Naive thymus-derived CD4-positive, alpha-beta T cell (primary cell): ENCODE data around the gene CPLANE2. TPM values are rescaled to one million over a fixed set of nuclear protein-coding genes. Genes with fewer than 3 reads are reported as not detected.

Experiments
- ATAC-seq: fragments of 150-1000 bp; cut with Tn5 transposase; 2 replicates; pipeline ENCODE4 v1.10.0; 2021; ENCODE audit warnings: mild to moderate bottlenecking, moderate library complexity
- CTCF ChIA-PET: fragments of 350-600 bp; sonication (Branson Sonifier 250); formaldehyde crosslinking; loops from one replicate; lab custom pipeline; 2021; ENCODE audit warnings: antibody characterized with exemption; lab: Charles Lee
- POLR2A ChIA-PET: fragments of 350-600 bp; sonication (Branson Sonifier 250); formaldehyde crosslinking; loops from one replicate; lab custom pipeline; 2021; ENCODE audit warnings: antibody characterized with exemption, inconsistent platforms; lab: Charles Lee
- DNase-seq, 9 donors: peaks; one replicate each; pipeline versions ENCODE4 v3.0.0 to v3.0.0-alpha.2; 2020 to 2022; ENCODE audit warnings: mixed read lengths in 1 of 9
- H3K27ac ChIP-seq: one replicate; pipeline ENCODE4 v1.7.0; 2013; ENCODE audit warnings: mild to moderate bottlenecking, low read depth, low read length, moderate library complexity
- H3K27me3 ChIP-seq, 2 donors: one replicate each; pipeline ENCODE4 v1.7.0; 2013; ENCODE audit warnings: low read length in 2 of 2, mild to moderate bottlenecking in 2 of 2, moderate library complexity in 2 of 2; ENCODE audit not compliant: control insufficient read depth in 2 of 2, insufficient read depth in 2 of 2
- H3K36me3 ChIP-seq, 3 experiments: 1 replicate in 2 of 3; 2 replicates in 1 of 3; pipeline ENCODE4 v1.7.0; 2013; ENCODE audit warnings: low read length in 3 of 3, mild to moderate bottlenecking in 3 of 3, moderate library complexity in 1 of 3; ENCODE audit not compliant: insufficient read depth in 3 of 3, control insufficient read depth in 2 of 3
- H3K4me1 ChIP-seq, 2 donors: one replicate each; pipeline ENCODE4 v1.7.0; 2013; ENCODE audit warnings: low read length in 2 of 2, mild to moderate bottlenecking in 2 of 2, moderate library complexity in 1 of 2; ENCODE audit not compliant: control insufficient read depth in 2 of 2, insufficient read depth in 2 of 2
- H3K4me3 ChIP-seq: 2 replicates; pipeline ENCODE4 v1.7.0; 2013; ENCODE audit warnings: mild to moderate bottlenecking, low read length
- H3K9me3 ChIP-seq, 3 experiments: 1 replicate in 2 of 3; 2 replicates in 1 of 3; pipeline ENCODE4 v1.7.0; 2013; ENCODE audit warnings: low read length in 3 of 3; ENCODE audit not compliant: control insufficient read depth in 2 of 3
- H3K27ac Mint-ChIP-seq, 9 donors: one replicate each; pipeline ENCODE4 v1.8.0; 2020 to 2022; ENCODE audit warnings: mixed read lengths in 9 of 9, mild to moderate bottlenecking in 8 of 9, moderate library complexity in 5 of 9, inconsistent platforms in 2 of 9
- H3K27me3 Mint-ChIP-seq, 5 donors: one replicate each; pipeline ENCODE4 v1.8.0; 2021 to 2022; ENCODE audit warnings: mixed read lengths in 5 of 5, mild to moderate bottlenecking in 1 of 5
- H3K36me3 Mint-ChIP-seq, 5 donors: one replicate each; pipeline ENCODE4 v1.8.0; 2020 to 2022; ENCODE audit warnings: mixed read lengths in 5 of 5, mild to moderate bottlenecking in 3 of 5, inconsistent platforms in 1 of 5
- H3K4me1 Mint-ChIP-seq, 7 donors: one replicate each; pipeline ENCODE4 v1.8.0; 2020 to 2022; ENCODE audit warnings: mixed read lengths in 7 of 7, mild to moderate bottlenecking in 3 of 7, inconsistent platforms in 1 of 7
- H3K4me3 Mint-ChIP-seq, 10 donors: one replicate each; pipeline ENCODE4 v1.8.0; 2020 to 2022; ENCODE audit warnings: mild to moderate bottlenecking in 10 of 10, mixed read lengths in 10 of 10, moderate library complexity in 6 of 10, inconsistent platforms in 2 of 10
- H3K9me3 Mint-ChIP-seq, 11 donors: one replicate each; pipeline ENCODE4 v1.8.0; 2020 to 2022; ENCODE audit warnings: mixed read lengths in 11 of 11, mild to moderate bottlenecking in 4 of 11, inconsistent platforms in 1 of 11, moderate library complexity in 1 of 11
- intact Hi-C, 2 donors: fragments of 100-400 bp; cut with micrococcal nuclease; formaldehyde crosslinking; loops; one replicate each; pipeline ENCODE4 v1.15.1; 2023
- polyA plus RNA-seq, 2 donors: library from polyadenylated mRNA; unstranded; fragments of 300-500 nt; fragmentation: Illumina TruSeq; gene quantifications; one replicate each; pipeline ENCODE4 v1.2.3, GENCODE V29; 2021
- total RNA-seq, 6 experiments: library from RNA in 5 of 6; stranded (reverse) in 5 of 6; gene quantifications; 1 replicate in 5 of 6; 2 replicates in 1 of 6; pipeline ENCODE4 v1.2.3 and lab custom pipeline; 2021 to 2026

The CPLANE2 gene
- total and polyA plus RNA-seq, 7 experiments from 2014 or later: 3.0 to 11.4 (median 7.6) TPM

GRCh38 chr1:16191309-16191708 lies 45.7 kb downstream of the CPLANE2 start:
- no peak for DNase-seq
- Histone ChIP-seq H3K27me3 (no peaks in the 10 kb centered on the region), H3K4me3 (no peak overlapping the region), H3K27ac (no peak overlapping the region), H3K9me3 (no peaks in the 10 kb centered on the region), H3K36me3 (no peaks in the 10 kb centered on the region), H3K4me1 (peaks cover 0 to 4% of the 10 kb centered on the region in 2 donors)
- H3K27me3 Mint-ChIP-seq: peaks cover 0 to 14% (median 0%) of the 10 kb centered on the region in 5 donors
- peaks cover 0 to 7% (median 0%) of the 10 kb centered on the region in 7 donors for H3K4me1 Mint-ChIP-seq
- no peak for ATAC-seq
- H3K27ac Mint-ChIP-seq: no peak overlapping the region
- CTCF ChIA-PET: interaction anchor here (10.9 kb wide), 1 partner anchor 113 kb away, joined by 240 read pairs; the partner anchor contains the start of gene FAM131C
- intact Hi-C loops: no loop called here
- peaks cover 0 to under 1% (median 0%) of the 10 kb centered on the region in 5 donors for H3K36me3 Mint-ChIP-seq
- H3K4me3 Mint-ChIP-seq: no peak overlapping the region
- no peaks in the 10 kb centered on the region for H3K9me3 Mint-ChIP-seq
- POLR2A ChIA-PET: no interaction called here

- no peak overlapping the region for H3K4me3 Mint-ChIP-seq
- no peak for DNase-seq
- no peak overlapping the region for H3K27ac Mint-ChIP-seq
- Histone ChIP-seq H3K4me3 (no peak overlapping the region), H3K9me3 (no peaks in the 10 kb centered on the region), H3K27ac (no peak overlapping the region), H3K36me3 (no peaks in the 10 kb centered on the region), H3K27me3 (no peaks in the 10 kb centered on the region), H3K4me1 (peaks cover 0 to 4% of the 10 kb centered on the region in 2 donors)
- H3K9me3 Mint-ChIP-seq: no peaks in the 10 kb centered on the region
- H3K36me3 Mint-ChIP-seq: no peaks in the 10 kb centered on the region
- no peak for ATAC-seq
- CTCF ChIA-PET: interaction anchor here (0.5 to 10.9 kb wide), 3 partner anchors 55 to 189 kb away, joined by 3 to 240 read pairs (median 4); partner anchors contain the start of gene FAM131C
- H3K4me1 Mint-ChIP-seq: peaks cover 0 to 7% (median 0%) of the 10 kb centered on the region in 7 donors
- peaks cover 0 to 13% (median 0%) of the 10 kb centered on the region in 5 donors for H3K27me3 Mint-ChIP-seq
- intact Hi-C loops: no loop called here
- POLR2A ChIA-PET: no interaction called here
Measured at GRCh38 chr1:16189921-16190621, 46.9 kb downstream of the CPLANE2 start.

GRCh38 chr1:16189003-16189402 lies 48.0 kb downstream of the CPLANE2 start:
- no peaks in the 10 kb centered on the region for H3K9me3 Mint-ChIP-seq

GRCh38 chr1:16187748-16188401 lies 49.1 kb downstream of the CPLANE2 start:
- peak; percentile 94 for ATAC-seq
- ChIA-PET CTCF (interaction anchor here (0.9 to 10.9 kb wide), 6 partner anchors 9 to 178 kb away, joined by 3 to 240 read pairs (median 4); partner anchors contain the start of gene FAM131C), POLR2A (no interaction called here)
- Mint-ChIP-seq H3K36me3 (no peaks in the 10 kb centered on the region), H3K27ac (no peak overlapping the region), H3K27me3 (peaks cover 0 to 13% (median 0%) of the 10 kb centered on the region in 5 donors), H3K4me1 (peaks cover 0 to 7% (median 0%) of the 10 kb centered on the region in 7 donors), H3K9me3 (no peaks in the 10 kb centered on the region), H3K4me3 (no peak overlapping the region)
- H3K9me3 ChIP-seq: no peaks in the 10 kb centered on the region
- peak; percentile 59 to 87 (median 75) for DNase-seq
- no peak overlapping the region for H3K4me3 ChIP-seq
- H3K4me1 ChIP-seq: peaks cover 0 to 4% of the 10 kb centered on the region in 2 donors
- H3K27me3 ChIP-seq: no peaks in the 10 kb centered on the region
- no peak overlapping the region for H3K27ac ChIP-seq
- intact Hi-C loops: loop anchor here (1.0 to 2.0 kb wide), 5 partner anchors 29 to 179 kb away; no protein-coding TSS in a partner anchor
- H3K36me3 ChIP-seq: no peaks in the 10 kb centered on the region

More at GRCh38 chr1:16189003-16189402, 48.0 kb downstream of the CPLANE2 start:
- Mint-ChIP-seq H3K4me1 (peaks cover 0 to 7% (median 0%) of the 10 kb centered on the region in 7 donors), H3K36me3 (no peaks in the 10 kb centered on the region), H3K4me3 (no peak overlapping the region), H3K27ac (peak overlapping the region in 1 of 9 donors; percentile 76), H3K27me3 (peaks cover 0 to 13% (median 0%) of the 10 kb centered on the region in 5 donors)
- ChIA-PET CTCF (interaction anchor here (1.4 to 10.9 kb wide), 2 partner anchors 10 to 111 kb away, joined by 5 to 240 read pairs; partner anchors contain the start of gene FAM131C), POLR2A (no interaction called here)
- H3K4me3 ChIP-seq: no peak overlapping the region
- intact Hi-C loops: no loop called here
- no peak for ATAC-seq
- no peaks in the 10 kb centered on the region for H3K9me3 ChIP-seq
- H3K36me3 ChIP-seq: no peaks in the 10 kb centered on the region
- H3K4me1 ChIP-seq: peaks cover 0 to 4% of the 10 kb centered on the region in 2 donors
- no peak overlapping the region for H3K27ac ChIP-seq
- no peaks in the 10 kb centered on the region for H3K27me3 ChIP-seq
- DNase-seq: no peak

- ATAC-seq (no peak), DNase-seq (no peak)
- intact Hi-C loops: loop anchor here (1.0 to 2.0 kb wide), 5 partner anchors 28 to 177 kb away; no protein-coding TSS in a partner anchor
- CTCF ChIA-PET: interaction anchor here (0.5 to 10.9 kb wide), 13 partner anchors 10 to 126 kb away, joined by 3 to 240 read pairs (median 4); partner anchors contain the start of gene FAM131C
- Histone ChIP-seq H3K4me1 (peaks cover 0 to 4% of the 10 kb centered on the region in 2 donors), H3K9me3 (no peaks in the 10 kb centered on the region), H3K27ac (no peak overlapping the region), H3K36me3 (no peaks in the 10 kb centered on the region), H3K4me3 (no peak overlapping the region), H3K27me3 (no peaks in the 10 kb centered on the region)
- Mint-ChIP-seq H3K4me1 (peaks cover 0 to 7% (median 0%) of the 10 kb centered on the region in 7 donors), H3K27ac (no peak overlapping the region), H3K9me3 (no peaks in the 10 kb centered on the region), H3K4me3 (no peak overlapping the region), H3K36me3 (no peaks in the 10 kb centered on the region), H3K27me3 (peaks cover 0 to 13% (median 0%) of the 10 kb centered on the region in 5 donors)
- POLR2A ChIA-PET: interaction anchor here (0.6 to 1.0 kb wide), 2 partner anchors 58 to 108 kb away, joined by 3 to 4 read pairs; no protein-coding TSS in a partner anchor
Measured at GRCh38 chr1:16186655-16187235, 50.2 kb downstream of the CPLANE2 start.
